Measurements from ENCODE around the gene EPHA4.

The EPHA4 gene

GRCh38 chr2:221381928-221382488 lies 190.1 kb downstream of the EPHA4 start:
- DNase-seq (ENCODE audit: low read depth, low spot score), result no peak
- no peak for TF ChIP-seq CTCF (IDR thresholded peaks at IDR 0.05; ENCODE audit: low read depth, low read length)
- no peak overlapping the region for H3K4me3 ChIP-seq (ENCODE audit: low read depth, low read length)
- in situ Hi-C loops (cut with HindIII; ENCODE audit: low sequenced_read_pairs), result no loop called here

- in situ Hi-C loops (cut with HindIII; ENCODE audit: low sequenced_read_pairs), result no loop called here
- TF ChIP-seq CTCF (IDR thresholded peaks at IDR 0.05; ENCODE audit: low read depth, low read length), result no peak
- no peak overlapping the region for H3K4me3 ChIP-seq (ENCODE audit: low read depth, low read length)
- no peak for DNase-seq (ENCODE audit: low read depth, low spot score)
Observed at GRCh38 chr2:221380686-221381085, 191.4 kb downstream of the EPHA4 start.

GRCh38 chr2:221380062-221380461 lies 192.0 kb downstream of the EPHA4 start:
- no peak for TF ChIP-seq CTCF (IDR thresholded peaks at IDR 0.05; ENCODE audit: low read depth, low read length)
- H3K4me3 ChIP-seq (ENCODE audit: low read depth, low read length), result no peak overlapping the region
- no peak for DNase-seq (ENCODE audit: low read depth, low spot score)
- in situ Hi-C loops (cut with HindIII; ENCODE audit: low sequenced_read_pairs), result no loop called here

GRCh38 chr2:221377597-221377996 lies 194.5 kb downstream of the EPHA4 start:
- H3K4me3 ChIP-seq (ENCODE audit: low read depth, low read length), result no peak overlapping the region
- no peak for TF ChIP-seq CTCF (IDR thresholded peaks at IDR 0.05; ENCODE audit: low read depth, low read length)
- DNase-seq (ENCODE audit: low read depth, low spot score), result no peak
- in situ Hi-C loops (cut with HindIII; ENCODE audit: low sequenced_read_pairs), result no loop called here

GRCh38 chr2:221377066-221377465 lies 195.0 kb downstream of the EPHA4 start:
- no peak for DNase-seq (ENCODE audit: low read depth, low spot score)
- no peak for TF ChIP-seq CTCF (IDR thresholded peaks at IDR 0.05; ENCODE audit: low read depth, low read length)
- no peak overlapping the region for H3K4me3 ChIP-seq (ENCODE audit: low read depth, low read length)
- in situ Hi-C loops (cut with HindIII; ENCODE audit: low sequenced_read_pairs), result no loop called here

GRCh38 chr2:221374234-221374633 lies 197.9 kb downstream of the EPHA4 start:
- H3K4me3 ChIP-seq (ENCODE audit: low read depth, low read length), result no peak overlapping the region
- DNase-seq (ENCODE audit: low read depth, low spot score), result no peak
- TF ChIP-seq CTCF (IDR thresholded peaks at IDR 0.05; ENCODE audit: low read depth, low read length), result no peak
- in situ Hi-C loops (cut with HindIII; ENCODE audit: low sequenced_read_pairs), result no loop called here

GRCh38 chr2:221372907-221373306 lies 199.2 kb downstream of the EPHA4 start:
- no peak overlapping the region for H3K4me3 ChIP-seq (ENCODE audit: low read depth, low read length)
- no peak for TF ChIP-seq CTCF (IDR thresholded peaks at IDR 0.05; ENCODE audit: low read depth, low read length)
- in situ Hi-C loops (cut with HindIII; ENCODE audit: low sequenced_read_pairs), result no loop called here
- no peak for DNase-seq (ENCODE audit: low read depth, low spot score)

All from astrocyte of the spinal cord (primary cell).